Measurements from ENCODE around the gene ARHGEF33. TPM values are rescaled to one million over a fixed set of nuclear protein-coding genes. Genes with fewer than 3 reads are reported as not detected.

ARHGEF33 gene
- total and polyA plus RNA-seq, 2 experiments from 2014 or later: 0.10 to 1.8 TPM

GRCh38 chr2:38978296-38978903 lies 88.7 kb downstream of the ARHGEF33 start:
- TF ChIP-seq EZH2 (IDR thresholded peaks at IDR 0.05; ENCODE audit: low read depth, unreplicated experiment) (no peak), JUNB (IDR thresholded peaks at IDR 0.05; ENCODE audit: unreplicated experiment) (no peak), ZNF331 (CRISPR knock-in tag; IDR thresholded peaks at IDR 0.05; ENCODE audit: low read depth) (no peak), REST (IDR thresholded peaks at IDR 0.05; ENCODE audit: unreplicated experiment) (no peak), CTCF (conservative IDR thresholded peaks at IDR 0.05; ENCODE audit: low read depth in 2 of 2) (no peak), CREB1 (CRISPR knock-in tag; IDR thresholded peaks at IDR 0.05; ENCODE audit: low read depth) (no peak), NANOG (IDR thresholded peaks at IDR 0.05; ENCODE audit: borderline replicate concordance) (no peak), POLR2AphosphoS5 (IDR thresholded peaks at IDR 0.05; ENCODE audit: low read depth) (no peak), STAT1 (IDR thresholded peaks at IDR 0.05; ENCODE audit: unreplicated experiment) (no peak), ETS1 (IDR thresholded peaks at IDR 0.05) (no peak), ZNF114 (CRISPR knock-in tag; IDR thresholded peaks at IDR 0.05) (no peak), ZNF462 (CRISPR knock-in tag; IDR thresholded peaks at IDR 0.05) (no peak), EZH2phosphoT487 (IDR thresholded peaks at IDR 0.05; ENCODE audit: unreplicated experiment) (no peak)
- ATAC-seq (no peak), DNase-seq (ENCODE audit: low spot score) (no peak)
- peaks cover 4% of the 10 kb centered on the region for H3K27me3 Mint-ChIP-seq (ENCODE audit: insufficient read depth, low read depth, poor library complexity)
- Histone ChIP-seq H3K79me2 (replicated peaks; ENCODE audit: insufficient read depth) (no peaks in the 10 kb centered on the region), H3K4me1 (ENCODE audit: insufficient read depth) (peaks cover 11% of the 10 kb centered on the region), H3K9me2 (ENCODE audit: insufficient read depth) (no peaks in the 10 kb centered on the region), H4K20me1 (replicated peaks; ENCODE audit: insufficient read depth) (no peaks in the 10 kb centered on the region), H3K27me3 (ENCODE audit: insufficient read depth) (no peaks in the 10 kb centered on the region), H3K4me2 (no peak overlapping the region), H3K36me3 (ENCODE audit: insufficient read depth) (no peaks in the 10 kb centered on the region), H3K4me3 (no peak overlapping the region), H3K27ac (ENCODE audit: low read depth) (no peak overlapping the region), H3F3A (replicated peaks; ENCODE audit: low read depth) (no peaks in the 10 kb centered on the region), H2AFZ (no peak overlapping the region)
- no peaks in the 10 kb centered on the region for H3K9me3 Mint-ChIP-seq
- no peak overlapping the region for H3K4me3 Mint-ChIP-seq
- H3K27ac Mint-ChIP-seq: no peak overlapping the region
- no peaks in the 10 kb centered on the region for H3K36me3 Mint-ChIP-seq (ENCODE audit: low read depth)
- H3K4me1 Mint-ChIP-seq: peaks cover 26% of the 10 kb centered on the region

Data from GM23338 (cell line).